Measurements from ENCODE around the gene GPX7. TPM values are rescaled to one million over a fixed set of nuclear protein-coding genes. Genes with fewer than 3 reads are reported as not detected.

The GPX7 gene
- total RNA-seq, 1 experiment from 2014 or later, result 9.9 TPM

DNA sequence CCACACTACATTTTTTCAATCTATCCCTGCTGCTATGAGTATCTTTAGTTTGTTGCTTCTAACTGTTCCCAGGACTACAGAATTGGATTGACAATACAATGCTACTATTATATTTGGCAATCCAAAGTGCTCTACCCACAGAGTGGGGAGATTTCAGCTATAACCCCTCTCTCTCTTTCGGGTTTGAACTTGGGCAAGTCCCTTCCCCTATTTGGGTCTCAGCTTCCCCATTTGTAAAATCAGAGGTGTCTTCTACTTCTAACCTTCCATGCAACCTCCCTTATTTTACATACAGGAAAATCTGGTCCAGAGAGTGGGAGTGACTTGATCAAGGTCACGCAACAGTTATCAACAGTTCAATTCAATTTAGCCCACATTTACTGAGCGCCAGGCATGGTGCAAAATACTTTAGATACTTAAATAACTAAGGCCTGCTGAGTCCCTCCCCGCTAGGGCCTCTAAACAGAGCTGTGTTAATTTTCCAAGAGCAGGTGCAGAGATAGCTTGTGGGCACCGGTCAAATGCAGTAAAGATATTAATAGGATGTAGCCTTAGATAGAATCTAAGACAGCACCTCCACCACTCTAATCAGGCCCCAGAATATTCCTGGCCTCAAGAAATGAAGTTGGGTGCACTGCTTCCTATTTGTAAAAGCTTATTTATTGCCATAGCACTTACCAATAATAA is 9.4 kb upstream of the GPX7 start (continued):
- no peak for TF ChIP-seq ZNF396 (CRISPR knock-in tag; IDR thresholded peaks at IDR 0.05; ENCODE audit: borderline replicate concordance)
- no peak for TF ChIP-seq TEAD4 (CRISPR knock-in tag; IDR thresholded peaks at IDR 0.05)
- no peak for TF ChIP-seq SMAD4 (CRISPR knock-in tag; IDR thresholded peaks at IDR 0.05)
- TF ChIP-seq, protein P1, sequence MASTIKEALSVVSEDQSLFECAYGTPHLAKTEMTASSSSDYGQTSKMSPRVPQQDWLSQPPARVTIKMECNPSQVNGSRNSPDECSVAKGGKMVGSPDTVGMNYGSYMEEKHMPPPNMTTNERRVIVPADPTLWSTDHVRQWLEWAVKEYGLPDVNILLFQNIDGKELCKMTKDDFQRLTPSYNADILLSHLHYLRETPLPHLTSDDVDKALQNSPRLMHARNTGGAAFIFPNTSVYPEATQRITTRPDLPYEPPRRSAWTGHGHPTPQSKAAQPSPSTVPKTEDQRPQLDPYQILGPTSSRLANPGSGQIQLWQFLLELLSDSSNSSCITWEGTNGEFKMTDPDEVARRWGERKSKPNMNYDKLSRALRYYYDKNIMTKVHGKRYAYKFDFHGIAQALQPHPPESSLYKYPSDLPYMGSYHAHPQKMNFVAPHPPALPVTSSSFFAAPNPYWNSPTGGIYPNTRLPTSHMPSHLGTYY (CRISPR knock-in tag; IDR thresholded peaks at IDR 0.05), result no peak
- TF ChIP-seq GABPB1 (CRISPR knock-in tag; IDR thresholded peaks at IDR 0.05), result no peak
- TF ChIP-seq, protein P2, sequence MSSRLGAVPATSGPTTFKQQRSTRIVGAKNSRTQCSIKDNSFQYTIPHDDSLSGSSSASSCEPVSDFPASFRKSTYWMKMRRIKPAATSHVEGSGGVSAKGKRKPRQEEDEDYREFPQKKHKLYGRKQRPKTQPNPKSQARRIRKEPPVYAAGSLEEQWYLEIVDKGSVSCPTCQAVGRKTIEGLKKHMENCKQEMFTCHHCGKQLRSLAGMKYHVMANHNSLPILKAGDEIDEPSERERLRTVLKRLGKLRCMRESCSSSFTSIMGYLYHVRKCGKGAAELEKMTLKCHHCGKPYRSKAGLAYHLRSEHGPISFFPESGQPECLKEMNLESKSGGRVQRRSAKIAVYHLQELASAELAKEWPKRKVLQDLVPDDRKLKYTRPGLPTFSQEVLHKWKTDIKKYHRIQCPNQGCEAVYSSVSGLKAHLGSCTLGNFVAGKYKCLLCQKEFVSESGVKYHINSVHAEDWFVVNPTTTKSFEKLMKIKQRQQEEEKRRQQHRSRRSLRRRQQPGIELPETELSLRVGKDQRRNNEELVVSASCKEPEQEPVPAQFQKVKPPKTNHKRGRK (CRISPR knock-in tag; IDR thresholded peaks at IDR 0.05; ENCODE audit: borderline replicate concordance), result no peak
- no peak for TF ChIP-seq SOX15 (CRISPR knock-in tag; IDR thresholded peaks at IDR 0.05)
- TF ChIP-seq ESRRA (CRISPR knock-in tag; IDR thresholded peaks at IDR 0.05; ENCODE audit: borderline replicate concordance), result no peak
- TF ChIP-seq, protein P3, sequence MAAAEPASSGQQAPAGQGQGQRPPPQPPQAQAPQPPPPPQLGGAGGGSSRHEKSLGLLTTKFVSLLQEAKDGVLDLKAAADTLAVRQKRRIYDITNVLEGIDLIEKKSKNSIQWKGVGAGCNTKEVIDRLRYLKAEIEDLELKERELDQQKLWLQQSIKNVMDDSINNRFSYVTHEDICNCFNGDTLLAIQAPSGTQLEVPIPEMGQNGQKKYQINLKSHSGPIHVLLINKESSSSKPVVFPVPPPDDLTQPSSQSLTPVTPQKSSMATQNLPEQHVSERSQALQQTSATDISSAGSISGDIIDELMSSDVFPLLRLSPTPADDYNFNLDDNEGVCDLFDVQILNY (CRISPR knock-in tag; IDR thresholded peaks at IDR 0.05), result no peak
- no peak for TF ChIP-seq OVOL2 (CRISPR knock-in tag; IDR thresholded peaks at IDR 0.05; ENCODE audit: borderline replicate concordance)

DNA sequence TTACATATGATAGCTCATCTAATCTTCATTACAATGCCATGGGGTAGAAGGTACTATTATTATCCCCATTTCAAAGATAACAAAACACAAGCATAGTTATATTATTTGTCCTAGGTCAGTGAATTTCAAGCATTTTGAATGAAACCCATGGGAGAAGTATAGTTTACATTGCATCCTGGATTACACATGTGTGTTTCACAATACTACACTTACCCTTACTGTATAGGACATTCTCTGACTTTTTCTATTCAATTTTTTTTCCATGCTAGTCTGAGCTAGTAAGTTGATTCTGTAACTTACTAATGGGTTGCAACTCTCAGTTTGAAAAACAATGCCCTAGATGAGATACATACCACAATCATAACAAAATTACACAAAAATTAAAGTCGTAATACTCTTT is 8.7 kb upstream of the GPX7 start:
- TF ChIP-seq, protein P3 (CRISPR knock-in tag; IDR thresholded peaks at IDR 0.05), result no peak
- TF ChIP-seq HMGA2 (CRISPR knock-in tag; IDR thresholded peaks at IDR 0.05), result no peak
- TF ChIP-seq NFATC4 (CRISPR knock-in tag; IDR thresholded peaks at IDR 0.05), result no peak
- no peak for TF ChIP-seq FOXJ3 (CRISPR knock-in tag; IDR thresholded peaks at IDR 0.05; ENCODE audit: borderline replicate concordance)
- TF ChIP-seq NR3C1 (CRISPR knock-in tag; conservative IDR thresholded peaks at IDR 0.05; ENCODE audit: low read depth), result no peak
- TF ChIP-seq, protein P4, sequence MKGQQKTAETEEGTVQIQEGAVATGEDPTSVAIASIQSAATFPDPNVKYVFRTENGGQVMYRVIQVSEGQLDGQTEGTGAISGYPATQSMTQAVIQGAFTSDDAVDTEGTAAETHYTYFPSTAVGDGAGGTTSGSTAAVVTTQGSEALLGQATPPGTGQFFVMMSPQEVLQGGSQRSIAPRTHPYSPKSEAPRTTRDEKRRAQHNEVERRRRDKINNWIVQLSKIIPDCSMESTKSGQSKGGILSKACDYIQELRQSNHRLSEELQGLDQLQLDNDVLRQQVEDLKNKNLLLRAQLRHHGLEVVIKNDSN (CRISPR knock-in tag; IDR thresholded peaks at IDR 0.05), result no peak
- DNase-seq (ENCODE audit: low spot score) (no peak), ATAC-seq (no peak)
- POLR2A ChIA-PET, result no interaction called here
- CTCF ChIA-PET, result no interaction called here
- Mint-ChIP-seq H3K36me3 (no peaks in the 10 kb centered on the region), H3K4me1 (peaks cover 13% of the 10 kb centered on the region), H3K27me3 (ENCODE audit: low read depth) (no peaks in the 10 kb centered on the region), H3K27ac (no peak overlapping the region), H3K4me3 (no peak overlapping the region), H3K9me3 (no peaks in the 10 kb centered on the region)

DNA sequence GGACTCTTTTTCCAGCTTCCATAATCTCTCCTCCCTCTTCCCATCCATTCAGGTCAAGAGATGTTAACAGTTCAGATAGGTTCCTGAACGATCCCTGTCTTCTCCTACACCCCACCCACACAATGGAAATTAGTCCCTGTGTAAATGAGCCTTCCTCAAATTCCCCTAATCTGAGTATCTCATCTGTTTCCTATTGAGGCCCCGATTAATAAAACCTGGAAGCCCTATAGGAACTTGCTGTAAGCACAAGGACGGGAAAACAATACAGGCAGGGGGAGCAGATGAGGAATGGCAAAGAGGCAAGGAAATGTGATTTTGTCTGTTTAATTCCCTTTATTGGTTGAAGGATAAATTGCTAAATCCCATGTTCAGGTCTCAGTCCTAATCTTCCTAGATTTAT is 7.1 kb upstream of the GPX7 start:
- DNase-seq (ENCODE audit: low spot score) (no peak), ATAC-seq (no peak)
- peaks cover 8% of the 10 kb centered on the region for H3K27me3 Mint-ChIP-seq (ENCODE audit: low read depth)
- 0 out of 2 replicates have a peak, but pooled peaks cover 3% of the 10 kb centered on the region for H3K9me3 Mint-ChIP-seq
- ChIA-PET CTCF (no interaction called here), POLR2A (no interaction called here)
- H3K27ac Mint-ChIP-seq, result no peak overlapping the region
- TF ChIP-seq SMAD4 (CRISPR knock-in tag; IDR thresholded peaks at IDR 0.05), result no peak
- no peak for TF ChIP-seq TEAD4 (CRISPR knock-in tag; IDR thresholded peaks at IDR 0.05)
- no peak for TF ChIP-seq NFE2L1 (CRISPR knock-in tag; IDR thresholded peaks at IDR 0.05)
- TF ChIP-seq, protein P5, sequence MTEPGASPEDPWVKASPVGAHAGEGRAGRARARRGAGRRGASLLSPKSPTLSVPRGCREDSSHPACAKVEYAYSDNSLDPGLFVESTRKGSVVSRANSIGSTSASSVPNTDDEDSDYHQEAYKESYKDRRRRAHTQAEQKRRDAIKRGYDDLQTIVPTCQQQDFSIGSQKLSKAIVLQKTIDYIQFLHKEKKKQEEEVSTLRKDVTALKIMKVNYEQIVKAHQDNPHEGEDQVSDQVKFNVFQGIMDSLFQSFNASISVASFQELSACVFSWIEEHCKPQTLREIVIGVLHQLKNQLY (CRISPR knock-in tag; IDR thresholded peaks at IDR 0.05), result no peak
- TF ChIP-seq, protein P6, sequence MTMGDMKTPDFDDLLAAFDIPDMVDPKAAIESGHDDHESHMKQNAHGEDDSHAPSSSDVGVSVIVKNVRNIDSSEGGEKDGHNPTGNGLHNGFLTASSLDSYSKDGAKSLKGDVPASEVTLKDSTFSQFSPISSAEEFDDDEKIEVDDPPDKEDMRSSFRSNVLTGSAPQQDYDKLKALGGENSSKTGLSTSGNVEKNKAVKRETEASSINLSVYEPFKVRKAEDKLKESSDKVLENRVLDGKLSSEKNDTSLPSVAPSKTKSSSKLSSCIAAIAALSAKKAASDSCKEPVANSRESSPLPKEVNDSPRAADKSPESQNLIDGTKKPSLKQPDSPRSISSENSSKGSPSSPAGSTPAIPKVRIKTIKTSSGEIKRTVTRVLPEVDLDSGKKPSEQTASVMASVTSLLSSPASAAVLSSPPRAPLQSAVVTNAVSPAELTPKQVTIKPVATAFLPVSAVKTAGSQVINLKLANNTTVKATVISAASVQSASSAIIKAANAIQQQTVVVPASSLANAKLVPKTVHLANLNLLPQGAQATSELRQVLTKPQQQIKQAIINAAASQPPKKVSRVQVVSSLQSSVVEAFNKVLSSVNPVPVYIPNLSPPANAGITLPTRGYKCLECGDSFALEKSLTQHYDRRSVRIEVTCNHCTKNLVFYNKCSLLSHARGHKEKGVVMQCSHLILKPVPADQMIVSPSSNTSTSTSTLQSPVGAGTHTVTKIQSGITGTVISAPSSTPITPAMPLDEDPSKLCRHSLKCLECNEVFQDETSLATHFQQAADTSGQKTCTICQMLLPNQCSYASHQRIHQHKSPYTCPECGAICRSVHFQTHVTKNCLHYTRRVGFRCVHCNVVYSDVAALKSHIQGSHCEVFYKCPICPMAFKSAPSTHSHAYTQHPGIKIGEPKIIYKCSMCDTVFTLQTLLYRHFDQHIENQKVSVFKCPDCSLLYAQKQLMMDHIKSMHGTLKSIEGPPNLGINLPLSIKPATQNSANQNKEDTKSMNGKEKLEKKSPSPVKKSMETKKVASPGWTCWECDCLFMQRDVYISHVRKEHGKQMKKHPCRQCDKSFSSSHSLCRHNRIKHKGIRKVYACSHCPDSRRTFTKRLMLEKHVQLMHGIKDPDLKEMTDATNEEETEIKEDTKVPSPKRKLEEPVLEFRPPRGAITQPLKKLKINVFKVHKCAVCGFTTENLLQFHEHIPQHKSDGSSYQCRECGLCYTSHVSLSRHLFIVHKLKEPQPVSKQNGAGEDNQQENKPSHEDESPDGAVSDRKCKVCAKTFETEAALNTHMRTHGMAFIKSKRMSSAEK (CRISPR knock-in tag; IDR thresholded peaks at IDR 0.05; ENCODE audit: borderline replicate concordance), result no peak
- H3K4me1 Mint-ChIP-seq, result peaks cover 6% of the 10 kb centered on the region
- H3K4me3 Mint-ChIP-seq, result no peak overlapping the region
- H3K36me3 Mint-ChIP-seq, result no peaks in the 10 kb centered on the region
